Measurements from ENCODE around the gene LSM3. TPM values are rescaled to one million over a fixed set of nuclear protein-coding genes. Genes with fewer than 3 reads are reported as not detected.
A peak's percentile ranks its signal among the peaks of the same experiment; 100 is the strongest.
"Not testable (repeated sequence)": the region's sequence is repeated elsewhere in the genome, so short reads cannot be mapped to it uniquely, and the experiment has no call there.

The LSM3 gene
- total RNA-seq, 2 donors from 2014 or later = 15.1 to 15.2 TPM

GRCh38 chr3:14216257-14217048, 37.8 kb downstream of the LSM3 start:
- ATAC-seq (peak; percentile 60 to 66), DNase-seq (ENCODE audit: low spot score) (no peak)
- Mint-ChIP-seq H3K36me3 (peaks cover 7% of the 10 kb centered on the region), H3K27me3 (peaks cover 0 to 8% of the 10 kb centered on the region in 2 donors), H3K4me1 (ENCODE audit: low read depth in 2 of 2) (no peaks in the 10 kb centered on the region), H3K9me3 (peaks cover 4% of the 10 kb centered on the region), H3K27ac (no peak overlapping the region), H3K4me3 (no peak overlapping the region)

DNA sequence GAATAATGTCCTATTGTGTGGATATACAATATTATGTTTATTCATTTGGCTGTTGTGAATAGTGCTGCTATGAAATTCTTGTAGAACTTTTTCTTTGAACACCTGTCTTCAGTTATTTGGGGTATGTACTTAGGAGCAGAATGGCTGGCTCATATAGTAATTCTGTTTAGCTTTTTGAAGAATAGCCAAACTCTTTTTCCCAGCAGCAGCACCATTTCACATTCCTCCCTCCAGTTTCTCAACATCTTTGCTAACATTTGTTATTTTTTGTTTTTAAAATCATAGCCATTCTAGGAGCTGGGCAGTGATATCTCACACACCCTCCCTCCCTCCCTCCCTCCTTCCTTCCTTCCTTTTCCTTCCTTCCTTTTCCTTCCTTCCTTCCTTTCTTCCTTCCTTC, 39.7 kb downstream of the LSM3 start:
- ATAC-seq = no peak
- H3K27ac Mint-ChIP-seq = no peak overlapping the region

DNA sequence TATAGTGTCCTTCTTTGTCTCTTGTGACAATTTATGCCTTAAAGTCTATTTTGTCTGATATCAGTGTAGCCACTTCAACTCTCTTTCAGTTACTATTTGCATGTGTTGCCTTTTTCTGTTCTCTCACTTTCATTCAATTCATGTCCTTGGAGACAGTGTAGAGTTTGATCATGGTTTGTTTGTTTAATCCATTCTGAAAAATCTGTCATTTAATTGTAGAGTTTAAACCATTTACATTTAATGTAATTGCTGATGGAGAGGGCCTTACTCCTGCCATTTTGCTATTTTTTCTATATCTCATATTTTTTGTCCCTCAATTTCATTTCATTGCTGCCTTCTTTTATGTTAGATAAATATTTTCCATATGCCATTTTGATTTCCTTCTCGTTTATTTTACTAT, 42.3 kb downstream of the LSM3 start:
- no peaks in the 10 kb centered on the region for H3K4me1 Mint-ChIP-seq (ENCODE audit: low read depth in 2 of 2)
- peaks cover 16 to 34% of the 10 kb centered on the region in 2 donors for H3K27me3 Mint-ChIP-seq
- DNase-seq (ENCODE audit: low spot score) (no peak), ATAC-seq (no peak)
- H3K4me3 Mint-ChIP-seq = no peak overlapping the region
- peaks cover 7% of the 10 kb centered on the region for H3K9me3 Mint-ChIP-seq
- no peak overlapping the region for H3K27ac Mint-ChIP-seq
- peaks cover 21% of the 10 kb centered on the region for H3K36me3 Mint-ChIP-seq

More for the DNA sequence above, 39.7 kb downstream of the LSM3 start:
- DNase-seq (ENCODE audit: low spot score) = no peak
- peaks cover 8 to 22% of the 10 kb centered on the region in 2 donors for H3K27me3 Mint-ChIP-seq
- no peaks in the 10 kb centered on the region for H3K4me1 Mint-ChIP-seq (ENCODE audit: low read depth in 2 of 2)
- no peak overlapping the region for H3K4me3 Mint-ChIP-seq
- peaks cover 21% of the 10 kb centered on the region for H3K36me3 Mint-ChIP-seq
- peaks cover 7% of the 10 kb centered on the region for H3K9me3 Mint-ChIP-seq

- Mint-ChIP-seq H3K4me3 (no peak overlapping the region), H3K4me1 (ENCODE audit: low read depth in 2 of 2) (no peaks in the 10 kb centered on the region), H3K27me3 (peaks cover 19 to 34% of the 10 kb centered on the region in 2 donors), H3K36me3 (peaks cover 21% of the 10 kb centered on the region), H3K27ac (no peak overlapping the region), H3K9me3 (peaks cover 7% of the 10 kb centered on the region)
- DNase-seq (ENCODE audit: low spot score) = no peak
- no peak for ATAC-seq
These were observed 43.3 kb downstream of the LSM3 start for GRCh38 chr3:14221902-14222301.

GRCh38 chr3:14222457-14222856, 43.8 kb downstream of the LSM3 start:
- Mint-ChIP-seq H3K36me3 (peaks cover 21% of the 10 kb centered on the region), H3K9me3 (peaks cover 7% of the 10 kb centered on the region), H3K4me1 (ENCODE audit: low read depth in 2 of 2) (no peaks in the 10 kb centered on the region), H3K27me3 (peaks cover 19 to 36% of the 10 kb centered on the region in 2 donors), H3K4me3 (no peak overlapping the region), H3K27ac (no peak overlapping the region)
- no peak for ATAC-seq
- no peak for DNase-seq (ENCODE audit: low spot score)

DNA sequence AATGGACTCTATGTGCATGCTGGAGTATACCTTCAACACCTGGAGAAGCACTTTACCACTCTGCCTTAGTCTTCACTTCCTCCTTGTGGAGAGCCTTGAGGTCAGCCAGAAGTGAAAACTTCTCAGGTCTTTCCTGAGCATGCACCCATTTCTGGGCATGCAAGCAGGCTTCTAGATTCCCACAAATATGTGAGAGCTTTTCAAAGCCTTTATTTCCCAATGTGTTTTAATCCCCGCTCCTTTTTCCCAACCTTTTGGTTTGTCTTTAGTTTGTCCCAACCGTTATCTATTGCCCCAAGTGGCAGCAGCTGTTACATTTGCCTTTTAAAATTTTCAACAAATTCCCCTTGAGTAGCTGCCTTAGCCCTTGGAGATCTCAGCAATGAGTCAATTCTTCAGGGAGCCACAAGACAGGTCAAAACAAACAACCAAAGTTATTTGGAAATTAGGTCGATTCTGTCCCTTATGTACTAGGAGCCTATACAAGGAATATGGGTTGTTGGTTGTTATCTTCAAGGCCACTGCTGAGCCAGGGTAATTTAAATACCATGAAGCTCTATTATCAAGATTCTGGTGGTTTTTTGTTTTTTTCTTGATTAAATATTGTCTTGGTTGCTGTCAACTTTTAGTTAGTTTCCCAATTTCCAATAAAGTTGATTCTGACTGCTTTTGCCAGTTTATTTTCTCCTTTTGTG, 44.4 kb downstream of the LSM3 start:
- Mint-ChIP-seq H3K4me3 (no peak overlapping the region), H3K27ac (no peak overlapping the region), H3K27me3 (peaks cover 21 to 42% of the 10 kb centered on the region in 2 donors), H3K9me3 (peaks cover 7% of the 10 kb centered on the region), H3K36me3 (peaks cover 21% of the 10 kb centered on the region), H3K4me1 (ENCODE audit: low read depth in 2 of 2) (no peaks in the 10 kb centered on the region)
- DNase-seq (ENCODE audit: low spot score) (no peak), ATAC-seq (no peak)

DNA sequence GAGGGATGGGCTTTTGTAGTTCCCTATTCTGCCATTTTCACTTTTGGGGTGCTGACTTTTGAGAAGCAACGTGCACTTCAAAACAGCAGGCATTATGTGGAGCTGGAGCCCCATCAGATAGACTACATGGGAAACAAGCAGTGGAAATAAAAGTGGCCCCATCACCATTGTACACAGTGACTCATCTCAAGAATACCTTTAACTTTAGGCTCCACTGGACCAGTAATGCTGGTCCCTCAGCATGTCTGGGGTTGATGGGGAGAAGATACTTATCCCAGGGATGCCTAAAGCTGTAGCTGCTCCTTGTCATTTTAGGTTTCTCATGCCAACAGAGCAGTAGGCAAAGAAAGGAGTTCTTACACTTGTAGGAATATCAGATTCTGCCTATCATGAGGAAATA, 45.0 kb downstream of the LSM3 start:
- no peaks in the 10 kb centered on the region for H3K4me1 Mint-ChIP-seq (ENCODE audit: low read depth in 2 of 2)
- ATAC-seq = no peak
- H3K27me3 Mint-ChIP-seq = peaks cover 21 to 46% of the 10 kb centered on the region in 2 donors
- H3K4me3 Mint-ChIP-seq = no peak overlapping the region
- no peak for DNase-seq (ENCODE audit: low spot score)
- H3K27ac Mint-ChIP-seq = no peak overlapping the region
- peaks cover 7% of the 10 kb centered on the region for H3K9me3 Mint-ChIP-seq
- H3K36me3 Mint-ChIP-seq = peaks cover 21% of the 10 kb centered on the region

DNA sequence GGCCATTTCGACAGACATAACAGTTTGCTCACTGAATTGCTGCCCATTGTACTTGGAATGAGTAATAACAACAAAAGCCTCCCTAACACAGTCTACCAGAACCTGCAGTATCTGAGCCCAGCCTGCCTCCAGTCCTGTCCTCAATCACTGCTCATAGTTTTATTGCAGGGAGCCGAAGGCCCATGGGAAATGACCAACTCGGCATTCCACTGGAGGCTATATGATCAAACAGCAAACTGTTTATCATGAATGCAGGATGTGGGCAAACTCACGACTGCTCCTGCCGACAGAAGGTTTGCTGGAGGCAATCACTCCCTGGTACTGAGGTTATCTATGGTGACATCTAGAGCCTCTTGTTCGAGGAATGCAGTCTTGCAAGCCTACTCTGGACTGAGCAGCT, 46.3 kb downstream of the LSM3 start:
- peaks cover 7% of the 10 kb centered on the region for H3K9me3 Mint-ChIP-seq
- H3K4me1 Mint-ChIP-seq (ENCODE audit: low read depth in 2 of 2) = no peaks in the 10 kb centered on the region
- no peak overlapping the region for H3K4me3 Mint-ChIP-seq
- ATAC-seq (no peak), DNase-seq (ENCODE audit: low spot score) (no peak)
- H3K36me3 Mint-ChIP-seq = peaks cover 21% of the 10 kb centered on the region
- no peak overlapping the region for H3K27ac Mint-ChIP-seq
- peaks cover 21 to 44% of the 10 kb centered on the region in 2 donors for H3K27me3 Mint-ChIP-seq

GRCh38 chr3:14225421-14225820, 46.8 kb downstream of the LSM3 start:
- Mint-ChIP-seq H3K4me3 (no peak overlapping the region), H3K27me3 (peaks cover 21 to 44% of the 10 kb centered on the region in 2 donors), H3K9me3 (peaks cover 7% of the 10 kb centered on the region), H3K27ac (no peak overlapping the region), H3K4me1 (ENCODE audit: low read depth in 2 of 2) (no peaks in the 10 kb centered on the region), H3K36me3 (peaks cover 21% of the 10 kb centered on the region)
- ATAC-seq (no peak), DNase-seq (ENCODE audit: low spot score) (no peak)

DNA sequence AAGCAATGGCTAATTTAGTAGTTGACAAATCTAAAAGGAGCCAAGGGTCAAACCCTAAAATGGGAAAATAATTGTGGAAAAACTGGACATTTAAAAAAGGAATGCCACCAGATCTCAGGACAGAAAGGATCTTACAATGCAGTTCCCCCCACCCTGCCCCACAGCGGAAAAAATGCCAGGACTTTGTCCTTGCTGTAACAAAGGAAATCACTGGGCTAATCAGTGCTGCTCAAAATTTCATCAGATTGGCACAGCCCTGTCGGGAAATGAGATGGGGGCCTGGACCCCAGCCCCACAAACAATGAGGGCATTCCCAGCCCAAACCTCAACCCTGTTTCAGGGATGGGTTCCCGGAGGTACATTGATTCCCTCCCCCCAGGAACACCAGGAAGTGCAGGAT, 47.7 kb downstream of the LSM3 start:
- H3K27ac Mint-ChIP-seq; H3K4me3 Mint-ChIP-seq; H3K4me1 Mint-ChIP-seq (ENCODE audit: low read depth in 2 of 2); ATAC-seq; DNase-seq (ENCODE audit: low spot score); H3K9me3 Mint-ChIP-seq: not testable (repeated sequence)
- H3K27me3 Mint-ChIP-seq = peaks cover 29 to 53% of the 10 kb centered on the region in 2 donors
- H3K36me3 Mint-ChIP-seq = peaks cover 15% of the 10 kb centered on the region

DNA sequence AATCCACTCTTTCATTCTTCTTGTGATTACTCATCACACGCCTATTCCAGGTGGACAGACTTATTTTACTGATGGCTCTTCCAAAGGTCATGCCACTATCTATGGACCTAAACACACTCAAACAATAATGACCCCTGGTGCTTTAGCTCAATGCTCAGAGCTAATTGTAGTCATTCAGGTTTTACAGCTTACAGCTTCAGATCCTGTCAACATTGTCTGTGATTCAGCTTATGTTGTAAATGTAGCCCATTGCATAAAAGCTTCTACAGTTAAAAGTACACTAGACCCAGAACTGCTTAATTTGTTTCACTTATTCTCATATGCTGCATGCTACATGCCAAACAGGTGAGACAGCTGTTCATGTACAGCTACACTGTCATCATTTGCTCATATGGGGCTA, 49.2 kb downstream of the LSM3 start:
- Mint-ChIP-seq H3K9me3 (no peaks in the 10 kb centered on the region), H3K36me3 (peaks cover 1% of the 10 kb centered on the region), H3K4me3 (no peak overlapping the region), H3K27me3 (peaks cover 34 to 55% of the 10 kb centered on the region in 2 donors), H3K27ac (no peak overlapping the region), H3K4me1 (ENCODE audit: low read depth in 2 of 2) (peaks cover 3 to 9% of the 10 kb centered on the region in 2 donors)
- DNase-seq (ENCODE audit: low spot score) = no peak
- ATAC-seq = no peak

DNA sequence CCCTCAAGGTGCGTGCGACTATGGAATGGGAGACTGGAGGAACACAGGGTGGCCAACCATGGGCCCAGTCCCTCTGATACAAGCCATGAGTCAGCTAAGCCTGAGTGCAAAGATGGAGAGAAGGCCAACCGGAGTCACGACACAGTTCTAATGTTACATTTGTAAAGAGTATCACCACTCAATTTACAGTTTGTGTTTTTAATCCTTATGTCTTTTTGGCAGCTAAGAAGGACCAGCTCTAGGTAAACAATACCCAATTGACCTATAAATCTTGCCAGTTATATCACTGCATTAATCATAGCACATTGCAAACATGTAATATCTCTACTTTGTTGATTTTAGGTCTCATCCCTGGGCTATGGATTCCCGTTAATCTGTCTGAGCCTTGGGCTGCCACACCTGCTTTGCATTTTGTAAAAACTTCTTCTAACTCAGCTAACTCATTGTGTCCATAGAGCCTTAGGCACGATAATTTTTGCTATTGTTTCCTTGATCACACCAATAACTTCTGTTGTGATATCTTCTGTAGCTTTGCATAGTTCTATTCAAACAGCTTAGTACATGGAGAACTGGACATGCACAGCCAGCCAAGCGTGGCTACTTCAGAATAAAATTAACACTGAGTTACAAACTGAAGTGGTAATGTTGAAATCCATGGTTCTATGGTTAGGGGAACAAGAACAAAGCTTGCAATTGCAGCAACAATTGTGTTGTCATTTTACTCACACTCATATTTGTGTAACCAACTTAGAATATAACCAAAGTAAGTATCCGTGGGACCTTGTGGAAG, 50.3 kb downstream of the LSM3 start:
- peaks cover 35 to 63% of the 10 kb centered on the region in 2 donors for H3K27me3 Mint-ChIP-seq
- H3K27ac Mint-ChIP-seq = no peak overlapping the region
- peaks cover 4 to 10% of the 10 kb centered on the region in 2 donors for H3K4me1 Mint-ChIP-seq (ENCODE audit: low read depth in 2 of 2)
- DNase-seq (ENCODE audit: low spot score) (no peak), ATAC-seq (no peak)
- H3K36me3 Mint-ChIP-seq = peaks cover 10% of the 10 kb centered on the region
- no peak overlapping the region for H3K4me3 Mint-ChIP-seq
- peaks cover 3% of the 10 kb centered on the region for H3K9me3 Mint-ChIP-seq

- ATAC-seq; DNase-seq (ENCODE audit: low spot score): not testable (repeated sequence)
- H3K27me3 Mint-ChIP-seq = peaks cover 33 to 61% of the 10 kb centered on the region in 2 donors
These were observed 51.1 kb downstream of the LSM3 start for GRCh38 chr3:14229695-14230094.

More at GRCh38 chr3:14229695-14230094, 51.1 kb downstream of the LSM3 start:
- not testable (repeated sequence) for H3K27ac Mint-ChIP-seq, H3K4me3 Mint-ChIP-seq, H3K9me3 Mint-ChIP-seq
- Mint-ChIP-seq H3K4me1 (ENCODE audit: low read depth in 2 of 2) (peaks cover 4 to 10% of the 10 kb centered on the region in 2 donors), H3K36me3 (peaks cover 10% of the 10 kb centered on the region)

All from natural killer cell treated with Interleukin-12 subunit alpha and Interleukin-12 subunit beta and Interleukin-15 and Interleukin-18, amount 100 ng/mL, for 72 hours (primary cell).